ENCODE measurements around the gene ABHD2. TPM values are rescaled to one million over a fixed set of nuclear protein-coding genes. Genes with fewer than 3 reads are reported as not detected.

The ABHD2 gene
- total RNA-seq, 1 experiment from 2014 or later, result 52.4 TPM

- H3K9me3 ChIP-seq (ENCODE audit: low read depth, low read length, poor library complexity, severe bottlenecking), result no peaks in the 10 kb centered on the region
- BruUV-seq (replicated peaks), result no TSS peak
- no peaks in the 10 kb centered on the region for H3K27me3 ChIP-seq (replicated peaks; ENCODE audit: insufficient read depth, low read depth, low read length, poor library complexity)
- no peak for TF ChIP-seq EZH2 (IDR thresholded peaks at IDR 0.05; ENCODE audit: borderline replicate concordance, low read depth, low read length, poor library complexity, severe bottlenecking)
- TF ChIP-seq, protein P1, sequence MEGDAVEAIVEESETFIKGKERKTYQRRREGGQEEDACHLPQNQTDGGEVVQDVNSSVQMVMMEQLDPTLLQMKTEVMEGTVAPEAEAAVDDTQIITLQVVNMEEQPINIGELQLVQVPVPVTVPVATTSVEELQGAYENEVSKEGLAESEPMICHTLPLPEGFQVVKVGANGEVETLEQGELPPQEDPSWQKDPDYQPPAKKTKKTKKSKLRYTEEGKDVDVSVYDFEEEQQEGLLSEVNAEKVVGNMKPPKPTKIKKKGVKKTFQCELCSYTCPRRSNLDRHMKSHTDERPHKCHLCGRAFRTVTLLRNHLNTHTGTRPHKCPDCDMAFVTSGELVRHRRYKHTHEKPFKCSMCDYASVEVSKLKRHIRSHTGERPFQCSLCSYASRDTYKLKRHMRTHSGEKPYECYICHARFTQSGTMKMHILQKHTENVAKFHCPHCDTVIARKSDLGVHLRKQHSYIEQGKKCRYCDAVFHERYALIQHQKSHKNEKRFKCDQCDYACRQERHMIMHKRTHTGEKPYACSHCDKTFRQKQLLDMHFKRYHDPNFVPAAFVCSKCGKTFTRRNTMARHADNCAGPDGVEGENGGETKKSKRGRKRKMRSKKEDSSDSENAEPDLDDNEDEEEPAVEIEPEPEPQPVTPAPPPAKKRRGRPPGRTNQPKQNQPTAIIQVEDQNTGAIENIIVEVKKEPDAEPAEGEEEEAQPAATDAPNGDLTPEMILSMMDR (conservative IDR thresholded peaks at IDR 0.05; ENCODE audit: low read depth, low read length), result no peak
- H3K36me3 ChIP-seq (ENCODE audit: insufficient read depth, low read length, poor library complexity, severe bottlenecking), result peaks cover 8% of the 10 kb centered on the region
- H3K4me1 ChIP-seq (ENCODE audit: insufficient read depth, low read length, poor library complexity, severe bottlenecking), result peaks cover 10% of the 10 kb centered on the region
- intact Hi-C loops (cut with micrococcal nuclease; ENCODE audit: unreplicated experiment), result no loop called here
- DNase-seq (ENCODE audit: low spot score), result no peak
- CTCF ChIA-PET, result no interaction called here
- POLR2A ChIA-PET (ENCODE audit: low non-redundant PET), result no interaction called here
- H3K27ac ChIP-seq (ENCODE audit: low read depth, low read length, poor library complexity, severe bottlenecking), result no peak overlapping the region
- H3K4me3 ChIP-seq (ENCODE audit: low read depth, low read length, poor library complexity, severe bottlenecking), result no peak overlapping the region
Measured at GRCh38 chr15:89157918-89158564, 69.8 kb downstream of the ABHD2 start.

DNA sequence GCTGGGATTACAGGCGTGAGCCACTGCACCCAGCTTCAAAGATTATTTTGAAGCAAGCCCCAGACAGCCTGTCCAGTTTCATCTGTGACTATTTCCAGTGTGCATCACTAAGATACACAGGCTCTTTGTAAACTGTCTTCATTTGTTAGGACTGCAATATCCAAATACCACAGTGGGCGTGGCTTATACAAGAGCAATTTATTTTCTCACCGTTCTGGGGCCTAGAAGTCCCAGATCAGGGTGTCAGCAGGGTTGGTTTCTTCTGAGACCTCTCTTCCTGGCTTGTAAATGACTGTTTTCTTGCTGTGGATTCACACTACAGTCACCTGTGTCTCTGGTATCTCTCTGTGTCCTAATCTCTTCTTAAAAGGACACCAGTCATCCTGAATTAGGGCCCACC is 73.4 kb downstream of the ABHD2 start:
- no peak for DNase-seq (ENCODE audit: low spot score)
- Histone ChIP-seq H3K4me3 (ENCODE audit: low read depth, low read length, poor library complexity, severe bottlenecking) (no peak overlapping the region), H3K27me3 (replicated peaks; ENCODE audit: insufficient read depth, low read depth, low read length, poor library complexity) (no peaks in the 10 kb centered on the region), H3K27ac (ENCODE audit: low read depth, low read length, poor library complexity, severe bottlenecking) (no peak overlapping the region), H3K4me1 (ENCODE audit: insufficient read depth, low read length, poor library complexity, severe bottlenecking) (peaks cover 35% of the 10 kb centered on the region), H3K36me3 (ENCODE audit: insufficient read depth, low read length, poor library complexity, severe bottlenecking) (no peaks in the 10 kb centered on the region), H3K9me3 (ENCODE audit: low read depth, low read length, poor library complexity, severe bottlenecking) (no peaks in the 10 kb centered on the region)
- intact Hi-C loops (cut with micrococcal nuclease; ENCODE audit: unreplicated experiment), result no loop called here
- ChIA-PET CTCF (interaction anchor here (0.6 kb wide), 1 partner anchor 30 kb away, joined by 8 read pairs; no protein-coding TSS in a partner anchor), POLR2A (ENCODE audit: low non-redundant PET) (no interaction called here)
- TF ChIP-seq EZH2 (IDR thresholded peaks at IDR 0.05; ENCODE audit: borderline replicate concordance, low read depth, low read length, poor library complexity, severe bottlenecking), result no peak
- TF ChIP-seq, protein P1 (conservative IDR thresholded peaks at IDR 0.05; ENCODE audit: low read depth, low read length), result no peak
- no TSS peak for BruUV-seq (replicated peaks)

- intact Hi-C loops (cut with micrococcal nuclease; ENCODE audit: unreplicated experiment), result no loop called here
- CTCF ChIA-PET, result no interaction called here
- no peak overlapping the region for H3K4me3 ChIP-seq (ENCODE audit: low read depth, low read length, poor library complexity, severe bottlenecking)
- TF ChIP-seq EZH2 (IDR thresholded peaks at IDR 0.05; ENCODE audit: borderline replicate concordance, low read depth, low read length, poor library complexity, severe bottlenecking), result no peak
- TF ChIP-seq, protein P1 (conservative IDR thresholded peaks at IDR 0.05; ENCODE audit: low read depth, low read length), result no peak
- no peaks in the 10 kb centered on the region for H3K27me3 ChIP-seq (replicated peaks; ENCODE audit: insufficient read depth, low read depth, low read length, poor library complexity)
- no TSS peak for BruUV-seq (replicated peaks)
- no peak overlapping the region for H3K27ac ChIP-seq (ENCODE audit: low read depth, low read length, poor library complexity, severe bottlenecking)
- POLR2A ChIA-PET (ENCODE audit: low non-redundant PET), result no interaction called here
- DNase-seq (ENCODE audit: low spot score), result peak; percentile 31
- no peaks in the 10 kb centered on the region for H3K9me3 ChIP-seq (ENCODE audit: low read depth, low read length, poor library complexity, severe bottlenecking)
- H3K36me3 ChIP-seq (ENCODE audit: insufficient read depth, low read length, poor library complexity, severe bottlenecking), result no peaks in the 10 kb centered on the region
- peaks cover 53% of the 10 kb centered on the region for H3K4me1 ChIP-seq (ENCODE audit: insufficient read depth, low read length, poor library complexity, severe bottlenecking)
Measured at GRCh38 chr15:89163271-89164055, 75.2 kb downstream of the ABHD2 start.
